ENCODE measurements around the gene TRAPPC12.

GRCh38 chr2:3447789-3448317 is 68.4 kb downstream of the TRAPPC12 start:
- TF ChIP-seq POLR2AphosphoS5 (IDR thresholded peaks at IDR 0.05), result no peak
- TF ChIP-seq CTCF (IDR thresholded peaks at IDR 0.05), result no peak
